Loucy (cell line): ENCODE measurements around the gene GMPPB.

Experiments
- H2AFZ ChIP-seq: fragments of 200-600 bp; sonication (generic); 2 replicates; pipeline ENCODE4 v1.6.0; 2016; ENCODE audit warnings: antibody characterized with exemption, mild to moderate bottlenecking, low read length, moderate library complexity
- H3F3A ChIP-seq: fragments of 200-600 bp; 2 replicates; pipeline ENCODE4 v1.6.0; 2016; ENCODE audit warnings: antibody characterized with exemption, low read depth, mild to moderate bottlenecking
- H3K27me3 ChIP-seq: fragments of 200-600 bp; sonication (generic); 2 replicates; pipeline ENCODE4 v1.6.1; 2014; ENCODE audit warnings: low read length, mild to moderate bottlenecking; ENCODE audit not compliant: insufficient read depth, poor library complexity, severe bottlenecking
- H3K36me3 ChIP-seq: fragments of 200-600 bp; sonication (generic); 2 replicates; pipeline ENCODE4 v1.6.1; 2016; ENCODE audit warnings: low read length; ENCODE audit not compliant: insufficient read depth
- H3K4me1 ChIP-seq: fragments of 200-600 bp; sonication (generic); 2 replicates; pipeline ENCODE4 v1.5.1; 2014; ENCODE audit warnings: low read length, mild to moderate bottlenecking; ENCODE audit not compliant: insufficient read depth, poor library complexity, severe bottlenecking
- H3K4me2 ChIP-seq: fragments of 200-600 bp; sonication (generic); 2 replicates; pipeline ENCODE4 v1.6.0; 2014; ENCODE audit warnings: antibody characterized with exemption, low read length, low read depth, mild to moderate bottlenecking; ENCODE audit not compliant: poor library complexity, severe bottlenecking
- H3K4me3 ChIP-seq: fragments of 200-600 bp; sonication (generic); 2 replicates; pipeline ENCODE4 v1.5.1; 2014; ENCODE audit warnings: low read length, mild to moderate bottlenecking, mixed read lengths; ENCODE audit not compliant: poor library complexity, severe bottlenecking
- H3K79me2 ChIP-seq: fragments of 200-600 bp; sonication (generic); 2 replicates; pipeline ENCODE4 v1.6.1; 2014; ENCODE audit warnings: low read length; ENCODE audit not compliant: insufficient read depth
- H3K9ac ChIP-seq: fragments of 200-600 bp; sonication (generic); 2 replicates; pipeline ENCODE4 v1.6.0; 2014; ENCODE audit warnings: mild to moderate bottlenecking, low read depth, low read length, moderate library complexity; ENCODE audit not compliant: poor library complexity, severe bottlenecking
- H3K9me2 ChIP-seq: fragments of 200-600 bp; sonication (generic); replicated peaks from 2 replicates; pipeline ENCODE4 v1.6.1; 2016; ENCODE audit warnings: low read depth, low read length, mixed read lengths
- H3K9me3 ChIP-seq: fragments of 200-600 bp; sonication (generic); 2 replicates; pipeline ENCODE4 v1.6.1; 2014; ENCODE audit warnings: mild to moderate bottlenecking, antibody characterized with exemption, low read length, low read depth; ENCODE audit not compliant: insufficient read depth
- H4K20me1 ChIP-seq: fragments of 200-600 bp; sonication (generic); 2 replicates; pipeline ENCODE4 v1.6.0; 2014; ENCODE audit warnings: antibody characterized with exemption, low read length, mild to moderate bottlenecking; ENCODE audit not compliant: insufficient read depth, poor library complexity, severe bottlenecking
- CTCF ChIP-seq: fragments of 200-600 bp; sonication (generic); conservative IDR thresholded peaks from 2 replicates; pipeline ENCODE4 v1.5.1; 2014; ENCODE audit warnings: mild to moderate bottlenecking, antibody characterized with exemption, low read length
- EZH2phosphoT487 ChIP-seq: fragments of 200-600 bp; IDR thresholded peaks from 2 replicates; pipeline ENCODE4 v1.6.1; 2018; ENCODE audit warnings: antibody characterized with exemption, mild to moderate bottlenecking, moderate library complexity, borderline replicate concordance

The GMPPB gene

GRCh38 chr3:49674497-49674983, 49.2 kb downstream of the GMPPB start:
- H4K20me1 ChIP-seq: peaks cover 13% of the 10 kb centered on the region
- H2AFZ ChIP-seq: peak overlapping the region; percentile 64; the same call in 1 of the 2 replicates
- no peaks in the 10 kb centered on the region for H3K27me3 ChIP-seq
- peak overlapping the region; percentile 88 for H3K4me3 ChIP-seq
- no peaks in the 10 kb centered on the region for H3K9me3 ChIP-seq
- H3K79me2 ChIP-seq: peaks cover 41% of the 10 kb centered on the region
- H3K9me2 ChIP-seq: no peaks in the 10 kb centered on the region
- peaks cover 19% of the 10 kb centered on the region for H3K4me1 ChIP-seq
- 0 out of 2 replicates have a peak, but pooled peaks cover 2% of the 10 kb centered on the region for H3F3A ChIP-seq
- peak overlapping the region; percentile 97 for H3K4me2 ChIP-seq
- peak overlapping the region; percentile 98 for H3K9ac ChIP-seq
- TF ChIP-seq EZH2phosphoT487 (no peak), CTCF (no peak)
- peaks cover 24% of the 10 kb centered on the region; the same call in 1 of the 2 replicates for H3K36me3 ChIP-seq

- 0 out of 2 replicates have a peak, but pooled peaks cover 2% of the 10 kb centered on the region for H3F3A ChIP-seq
- peaks cover 41% of the 10 kb centered on the region for H3K79me2 ChIP-seq
- H2AFZ ChIP-seq: peak within 1 kb of the TSS; percentile 64
- no peak for TF ChIP-seq CTCF
- no peak for TF ChIP-seq EZH2phosphoT487
- H3K9me2 ChIP-seq: no peaks in the 10 kb centered on the region
- peak within 1 kb of the TSS; percentile 98 for H3K9ac ChIP-seq
- peaks cover 22% of the 10 kb centered on the region; the same call in 1 of the 2 replicates for H3K36me3 ChIP-seq
- H3K4me1 ChIP-seq: peaks cover 19% of the 10 kb centered on the region
- H3K9me3 ChIP-seq: no peaks in the 10 kb centered on the region
- peak within 1 kb of the TSS; percentile 88 for H3K4me3 ChIP-seq
- no peaks in the 10 kb centered on the region for H3K27me3 ChIP-seq
- H3K4me2 ChIP-seq: peak within 1 kb of the TSS; percentile 97
- peaks cover 13% of the 10 kb centered on the region for H4K20me1 ChIP-seq
Observed at GRCh38 chr3:49673715-49674496, 49.8 kb downstream of the GMPPB start, which contains the start of gene APEH. TSS of gene APEH (plus strand) at chr3:49674351. CDS start at chr3:49674402, 51 bp downstream.

GRCh38 chr3:49673121-49673714, 50.5 kb downstream of the GMPPB start:
- H3K9me2 ChIP-seq: no peaks in the 10 kb centered on the region
- H3K27me3 ChIP-seq: no peaks in the 10 kb centered on the region
- peak overlapping the region; percentile 97 for H3K4me2 ChIP-seq
- H3K4me3 ChIP-seq: peak overlapping the region; percentile 88
- TF ChIP-seq CTCF: no peak
- TF ChIP-seq EZH2phosphoT487: no peak
- peaks cover 41% of the 10 kb centered on the region for H3K79me2 ChIP-seq
- H2AFZ ChIP-seq: peak overlapping the region; percentile 53; the same call in 1 of the 2 replicates
- H3K9ac ChIP-seq: peak overlapping the region; percentile 98
- H3K9me3 ChIP-seq: no peaks in the 10 kb centered on the region
- 0 out of 2 replicates have a peak, but pooled peaks cover 2% of the 10 kb centered on the region for H3F3A ChIP-seq
- H3K36me3 ChIP-seq: peaks cover 18% of the 10 kb centered on the region; the same call in 1 of the 2 replicates
- peaks cover 13% of the 10 kb centered on the region for H4K20me1 ChIP-seq
- peaks cover 20% of the 10 kb centered on the region for H3K4me1 ChIP-seq
